Activated CD8-positive, alpha-beta memory T cell treated with anti-CD3 and anti-CD28 coated beads for 36 hours (primary cell): ENCODE measurements around the gene LRRC40. TPM values are rescaled to one million over a fixed set of nuclear protein-coding genes. Genes with fewer than 3 reads are reported as not detected.

Experiments used
- CTCF ChIA-PET: fragments of 350-600 bp; sonication (Branson Sonifier 250); formaldehyde crosslinking; loops from one replicate; lab custom pipeline; 2021; ENCODE audit warnings: antibody characterized with exemption; lab: Charles Lee
- POLR2A ChIA-PET: fragments of 350-600 bp; sonication (Branson Sonifier 250); formaldehyde crosslinking; loops from one replicate; lab custom pipeline; 2021; ENCODE audit warnings: antibody characterized with exemption; lab: Charles Lee
- total RNA-seq, 2 experiments: library from RNA; stranded (reverse); gene quantifications; one replicate each; pipeline ENCODE4 v1.2.3, GENCODE V29; 2021

Gene LRRC40
- total RNA-seq, 2 experiments from 2014 or later = 21.4 to 22.6 TPM

GRCh38 chr1:70150444-70150843 lies 54.9 kb downstream of the LRRC40 start:
- CTCF ChIA-PET = interaction anchor here (1.7 kb wide), 1 partner anchor 17 kb away, joined by 5 read pairs; no protein-coding TSS in a partner anchor

DNA sequence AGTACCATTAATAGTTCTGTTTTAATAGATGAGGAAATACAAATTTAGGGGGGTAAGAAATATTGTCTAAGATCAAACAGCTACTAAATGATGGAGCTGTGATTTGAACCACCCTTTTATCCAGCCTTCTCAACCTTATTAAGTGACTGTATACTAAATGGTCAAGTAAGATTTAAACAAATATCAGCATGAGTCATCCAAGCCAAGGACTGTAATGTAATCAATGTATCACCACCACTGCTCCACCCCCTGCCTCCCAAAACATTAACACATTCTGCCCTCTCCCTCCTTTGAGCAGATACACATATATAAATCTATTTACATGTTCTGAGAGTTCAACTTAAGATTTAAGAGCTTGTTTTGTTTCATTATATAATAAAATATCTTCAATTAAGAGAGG lies 58.9 kb downstream of the LRRC40 start:
- CTCF ChIA-PET = no interaction called here
- POLR2A ChIA-PET = no interaction called here

More at GRCh38 chr1:70150444-70150843, 54.9 kb downstream of the LRRC40 start:
- POLR2A ChIA-PET = no interaction called here

DNA sequence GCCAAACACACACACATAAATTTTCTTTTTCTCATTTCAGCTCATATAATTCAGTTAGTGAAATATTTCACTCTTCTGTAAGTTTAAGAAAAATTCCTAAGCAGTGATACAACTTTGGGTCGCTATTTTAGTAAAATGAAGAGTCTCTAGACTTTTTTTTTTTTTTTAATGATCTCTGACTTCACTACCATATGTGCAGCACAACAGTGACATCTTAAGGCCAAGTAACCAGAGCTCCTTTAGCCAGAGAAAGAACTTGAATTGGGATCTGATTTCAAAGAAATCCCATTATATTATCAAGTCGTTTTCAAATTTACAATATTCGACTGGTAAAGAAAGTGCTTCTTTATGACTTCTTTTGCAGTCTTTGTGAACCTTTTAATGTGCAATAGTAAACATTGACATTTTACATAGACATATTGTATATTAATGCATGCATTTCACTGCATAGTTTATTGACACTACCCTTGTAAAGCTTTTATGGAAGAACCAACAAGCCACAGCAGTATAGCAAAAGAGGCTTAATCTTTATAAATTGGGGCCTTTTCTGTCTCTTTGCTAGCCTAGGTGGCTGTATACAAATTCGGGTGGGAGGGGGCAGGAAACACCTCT lies 62.2 kb downstream of the LRRC40 start:
- ChIA-PET CTCF (no interaction called here), POLR2A (no interaction called here)

DNA sequence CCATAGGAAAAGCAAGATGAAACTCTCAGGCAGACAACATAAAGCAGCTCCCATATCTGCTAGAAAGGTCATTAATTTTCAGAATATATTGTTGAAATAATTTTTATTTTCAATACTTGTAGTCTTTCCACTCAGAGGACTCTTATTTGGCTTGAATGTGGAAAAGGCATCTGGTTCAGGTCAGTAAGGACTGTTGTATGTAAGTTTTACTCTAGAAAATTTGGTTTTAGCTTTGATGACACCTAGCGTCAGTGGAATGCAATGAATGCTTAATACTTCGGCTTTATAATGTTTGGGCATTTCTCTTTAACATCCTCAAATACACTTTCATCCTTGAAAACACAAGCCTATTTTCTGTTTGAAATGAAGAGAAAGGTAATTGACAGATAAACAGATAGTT lies 63.3 kb downstream of the LRRC40 start:
- POLR2A ChIA-PET = no interaction called here
- CTCF ChIA-PET = interaction anchor here (1.3 kb wide), 1 partner anchor 10 kb away, joined by 3 read pairs; no protein-coding TSS in a partner anchor

DNA sequence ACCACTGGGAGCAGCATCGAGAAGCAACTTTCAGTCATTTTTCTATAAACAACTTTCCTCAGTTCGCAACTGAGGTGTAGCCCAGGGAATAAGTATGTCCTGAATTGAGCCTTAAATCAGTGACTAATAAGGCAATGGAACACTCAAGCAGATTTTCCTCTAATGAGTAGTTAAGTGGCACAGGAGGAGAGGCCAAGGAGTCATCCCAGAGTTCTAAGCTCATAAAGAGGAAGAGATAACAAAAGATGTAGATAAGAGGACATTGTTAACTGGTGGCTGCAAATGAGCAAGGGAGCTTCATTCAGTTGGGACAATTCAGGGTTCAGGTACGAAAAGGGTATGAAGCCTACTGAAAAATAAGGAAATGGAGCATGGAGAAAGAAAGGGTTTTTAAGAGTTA lies 64.5 kb downstream of the LRRC40 start:
- CTCF ChIA-PET = interaction anchor here (1.3 kb wide), 1 partner anchor 8 kb away, joined by 3 read pairs; no protein-coding TSS in a partner anchor
- POLR2A ChIA-PET = no interaction called here

- CTCF ChIA-PET = no interaction called here
- POLR2A ChIA-PET = no interaction called here
These were observed 65.0 kb downstream of the LRRC40 start for GRCh38 chr1:70140343-70140742.

DNA sequence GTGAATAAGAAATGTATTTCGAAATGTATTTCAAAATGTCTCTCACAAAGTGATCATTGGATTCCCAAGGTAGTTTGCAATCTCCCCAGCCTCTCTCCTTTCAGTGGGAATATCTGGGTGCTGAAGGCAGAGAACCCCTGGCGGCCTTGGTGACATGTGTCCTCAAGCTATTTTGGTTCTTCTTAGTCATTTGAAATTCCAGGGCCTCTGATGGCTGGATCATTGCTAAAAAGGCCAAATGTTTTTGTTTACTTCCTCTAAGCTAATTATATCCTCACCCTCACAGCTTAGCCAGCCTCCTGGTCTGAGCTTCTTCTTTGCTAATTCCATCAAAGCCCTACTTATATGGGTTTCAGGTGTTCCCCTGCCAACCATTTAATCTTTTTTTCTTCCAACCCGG lies 71.2 kb downstream of the LRRC40 start:
- ChIA-PET CTCF (no interaction called here), POLR2A (no interaction called here)

- ChIA-PET POLR2A (no interaction called here), CTCF (no interaction called here)
These were observed 88.3 kb downstream of the LRRC40 start for GRCh38 chr1:70117046-70117445.

DNA sequence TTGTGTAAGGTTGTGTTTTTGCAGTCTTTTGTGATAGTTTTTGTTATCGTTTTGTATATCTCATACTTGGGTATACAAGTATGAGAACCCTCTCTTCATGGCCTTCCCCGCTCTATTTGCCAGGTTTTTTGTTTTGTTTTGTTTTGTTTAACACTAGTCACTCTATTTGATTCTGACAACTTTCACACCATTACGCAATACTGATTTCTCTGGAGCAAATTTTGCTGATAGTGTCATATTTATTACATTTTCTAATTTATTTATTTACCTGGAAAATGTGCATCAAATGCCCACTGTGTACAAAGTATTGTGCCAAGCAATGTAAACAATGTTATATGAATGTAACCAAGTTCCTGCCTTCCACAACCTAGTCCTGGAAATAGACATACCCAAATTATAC lies 90.1 kb downstream of the LRRC40 start:
- ChIA-PET CTCF (no interaction called here), POLR2A (no interaction called here)

DNA sequence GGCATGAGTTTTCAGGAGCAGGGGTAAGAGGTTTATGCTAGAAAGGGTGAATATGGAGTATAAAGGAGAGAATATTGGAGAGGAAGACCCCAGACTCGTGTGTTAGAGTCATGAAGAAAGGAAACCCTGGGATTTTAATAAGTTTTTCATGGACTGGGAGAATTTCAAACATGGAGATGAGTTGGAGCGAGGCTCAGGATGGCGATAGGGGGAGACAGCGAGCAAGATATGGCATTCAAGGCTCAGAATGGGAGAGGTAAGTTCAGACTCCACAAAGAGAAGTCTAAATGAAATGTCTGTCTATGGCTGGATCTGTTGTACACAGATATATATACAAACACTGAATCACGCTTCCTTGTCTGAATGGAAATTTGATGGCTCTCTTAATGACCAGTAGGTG lies 92.5 kb downstream of the LRRC40 start:
- ChIA-PET POLR2A (no interaction called here), CTCF (interaction anchor here (0.6 kb wide), 1 partner anchor 21 kb away, joined by 3 read pairs; no protein-coding TSS in a partner anchor)

- ChIA-PET POLR2A (no interaction called here), CTCF (interaction anchor here (0.8 kb wide), 1 partner anchor 93 kb away, joined by 3 read pairs; no protein-coding TSS in a partner anchor)
These were observed 96.1 kb downstream of the LRRC40 start for GRCh38 chr1:70109241-70109640.

GRCh38 chr1:70103770-70104169 lies 101.6 kb downstream of the LRRC40 start:
- ChIA-PET CTCF (interaction anchor here (1.2 kb wide), 1 partner anchor 9 kb away, joined by 3 read pairs; no protein-coding TSS in a partner anchor), POLR2A (no interaction called here)

GRCh38 chr1:70101774-70102173 lies 103.6 kb downstream of the LRRC40 start:
- ChIA-PET POLR2A (no interaction called here), CTCF (no interaction called here)

DNA sequence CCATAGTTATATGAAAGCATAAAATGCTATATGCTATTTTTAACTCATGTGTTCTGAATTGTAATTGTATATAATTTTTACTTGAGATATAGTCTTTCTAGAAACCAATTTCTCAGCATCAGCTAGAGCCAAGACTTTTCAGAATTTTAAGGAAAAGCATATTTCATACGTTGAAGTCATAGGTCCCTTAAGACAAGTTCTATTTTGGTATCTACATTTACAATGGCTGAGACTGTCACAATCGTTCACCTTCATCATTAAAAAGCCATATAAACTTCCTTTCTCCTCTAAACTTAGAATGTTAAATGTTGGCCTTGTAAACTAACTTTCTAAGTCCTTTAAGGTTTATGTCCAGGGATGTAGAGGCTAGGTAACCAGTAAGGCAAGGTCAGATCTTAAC lies 104.1 kb downstream of the LRRC40 start:
- ChIA-PET CTCF (no interaction called here), POLR2A (no interaction called here)

Other genes starting within 250 kb of the LRRC40 start
- 100 to 1,000 TPM; 173 to 178 TPM for gene SRSF11, start 15.8 kb upstream of the LRRC40 start, total RNA-seq
- 10 to 100 TPM; 22.2 to 24.8 TPM for gene ANKRD13C, start 149.1 kb upstream of the LRRC40 start, total RNA-seq
- 10 to 100 TPM; 20.9 to 21.4 TPM for gene CTH, start 205.7 kb upstream of the LRRC40 start, total RNA-seq